H9 (cell line): ENCODE data around the gene KANK2. TPM values are rescaled to one million over a fixed set of nuclear protein-coding genes. Genes with fewer than 3 reads are reported as not detected.
A peak's percentile ranks its signal among the peaks of the same experiment; 100 is the strongest.
"Not testable (repeated sequence)": the region's sequence is repeated elsewhere in the genome, so short reads cannot be mapped to it uniquely, and the experiment has no call there.

Experiments
- DNase-seq: peaks from one replicate; pipeline ENCODE4 v3.0.0-alpha.2; 2017
- H2AFZ ChIP-seq: one replicate; pipeline ENCODE4 v1.6.1; 2013; ENCODE audit warnings: mild to moderate bottlenecking, low read length, control low read depth, moderate library complexity
- H2AK5ac ChIP-seq: 2 replicates; pipeline ENCODE4 v1.6.1; 2013; ENCODE audit warnings: low read length, control low read depth, mixed read lengths; ENCODE audit not compliant: insufficient read length
- H2BK120ac ChIP-seq: one replicate; pipeline ENCODE4 v1.6.1; 2013; ENCODE audit warnings: low read depth, mild to moderate bottlenecking, low read length, control low read depth, inconsistent platforms; ENCODE audit not compliant: poor library complexity, severe bottlenecking
- H2BK12ac ChIP-seq: 2 replicates; pipeline ENCODE4 v1.6.1; 2013; ENCODE audit warnings: low read length, control low read depth, mixed read lengths, low read depth; ENCODE audit not compliant: insufficient read length
- H2BK15ac ChIP-seq: 2 replicates; pipeline ENCODE4 v1.6.1; 2013; ENCODE audit warnings: low read depth, low read length, control low read depth
- H2BK20ac ChIP-seq: one replicate; pipeline ENCODE4 v1.6.1; 2013; ENCODE audit warnings: low read depth, mild to moderate bottlenecking, low read length, control low read depth, inconsistent platforms; ENCODE audit not compliant: poor library complexity, severe bottlenecking
- H2BK5ac ChIP-seq: 2 replicates; pipeline ENCODE4 v1.6.1; 2013; ENCODE audit warnings: low read length, control low read depth, mixed read lengths; ENCODE audit not compliant: insufficient read length
- H3K14ac ChIP-seq: 2 replicates; pipeline ENCODE4 v1.6.1; 2013; ENCODE audit warnings: low read length, control low read depth; ENCODE audit not compliant: insufficient read depth
- H3K18ac ChIP-seq: 2 replicates; pipeline ENCODE4 v1.6.1; 2013; ENCODE audit warnings: low read depth, mild to moderate bottlenecking, mixed read lengths, low read length, control low read depth; ENCODE audit not compliant: insufficient read length
- H3K23ac ChIP-seq: 2 replicates; pipeline ENCODE4 v1.6.1; 2013; ENCODE audit warnings: low read length, control low read depth, mixed read lengths, low read depth; ENCODE audit not compliant: insufficient read length
- H3K23me2 ChIP-seq: 2 replicates; pipeline ENCODE4 v1.6.1; 2013; ENCODE audit warnings: low read depth, mild to moderate bottlenecking, mixed read lengths, low read length, control low read depth; ENCODE audit not compliant: insufficient read length, poor library complexity, severe bottlenecking
- H3K27ac ChIP-seq: 2 replicates; pipeline ENCODE4 v1.5.1; 2013; ENCODE audit warnings: low read length, control low read depth, mixed read lengths, low read depth; ENCODE audit not compliant: insufficient read length
- H3K27me3 ChIP-seq: 2 replicates; pipeline ENCODE4 v1.6.1; 2013; ENCODE audit warnings: low read length, control low read depth, inconsistent platforms; ENCODE audit not compliant: insufficient read depth
- H3K4ac ChIP-seq: 2 replicates; pipeline ENCODE4 v1.6.1; 2013; ENCODE audit warnings: low read depth, mild to moderate bottlenecking, control low read depth, inconsistent platforms, low read length, moderate library complexity
- H3K4me1 ChIP-seq: 2 replicates; pipeline ENCODE4 v1.6.1; 2013; ENCODE audit warnings: low read length, control low read depth, inconsistent platforms; ENCODE audit not compliant: insufficient read depth
- H3K4me2 ChIP-seq: 2 replicates; pipeline ENCODE4 v1.6.1; 2013; ENCODE audit warnings: low read length, control low read depth, mixed read lengths; ENCODE audit not compliant: insufficient read length, insufficient read depth
- H3K56ac ChIP-seq: 2 replicates; pipeline ENCODE4 v1.6.1; 2013; ENCODE audit warnings: low read depth, mild to moderate bottlenecking, mixed read lengths, low read length, control low read depth; ENCODE audit not compliant: insufficient read length
- H3K79me1 ChIP-seq: 2 replicates; pipeline ENCODE4 v1.6.1; 2013; ENCODE audit warnings: low read depth, mild to moderate bottlenecking, moderate library complexity, low read length, control low read depth, inconsistent platforms; ENCODE audit not compliant: insufficient read depth, poor library complexity, severe bottlenecking
- H3K79me2 ChIP-seq: 2 replicates; pipeline ENCODE4 v1.6.1; 2013; ENCODE audit warnings: low read length, control low read depth, inconsistent platforms; ENCODE audit not compliant: insufficient read depth
- H3K9ac ChIP-seq: 2 replicates; pipeline ENCODE4 v1.6.1; 2013; ENCODE audit warnings: low read length, control low read depth, mixed read lengths; ENCODE audit not compliant: insufficient read length; ENCODE audit errors: extremely low read depth
- H3K9me3 ChIP-seq: one replicate; pipeline ENCODE4 v1.6.1; 2013; ENCODE audit warnings: low read depth, low read length, inconsistent platforms; ENCODE audit not compliant: control insufficient read depth
- H3T11ph ChIP-seq: one replicate; pipeline ENCODE4 v1.6.1; 2013; ENCODE audit warnings: mild to moderate bottlenecking, low read length, control low read depth, inconsistent platforms
- H4K20me1 ChIP-seq: one replicate; pipeline ENCODE4 v1.6.1; 2013; ENCODE audit not compliant: control insufficient read depth, insufficient read length, insufficient read depth
- H4K5ac ChIP-seq: 2 replicates; pipeline ENCODE4 v1.6.1; 2013; ENCODE audit warnings: low read depth, mild to moderate bottlenecking, mixed read lengths, low read length, control low read depth; ENCODE audit not compliant: insufficient read length
- H4K8ac ChIP-seq: replicated peaks from 2 replicates; pipeline ENCODE4 v1.6.1; 2013; ENCODE audit warnings: low read length, control low read depth, mixed read lengths, low read depth; ENCODE audit not compliant: insufficient read length
- H4K91ac ChIP-seq: 2 replicates; pipeline ENCODE4 v1.6.1; 2013; ENCODE audit warnings: low read depth, mild to moderate bottlenecking, moderate library complexity, mixed read lengths, low read length, control low read depth; ENCODE audit not compliant: insufficient read length
- H3K27ac Mint-ChIP-seq, 3 experiments: 2 replicates in 2 of 3; 3 replicates in 1 of 3; pipeline ENCODE4 v1.8.0; 2020 to 2021; ENCODE audit warnings: mixed read lengths in 3 of 3, mild to moderate bottlenecking in 1 of 3, moderate library complexity in 1 of 3
- H3K27me3 Mint-ChIP-seq: 2 replicates; pipeline ENCODE4 v1.8.0; 2021; ENCODE audit warnings: low read depth, mild to moderate bottlenecking, moderate library complexity, mixed read lengths
- H3K36me3 Mint-ChIP-seq, 3 experiments: 2 replicates in 2 of 3; 3 replicates in 1 of 3; pipeline ENCODE4 v1.8.0; 2020 to 2021; ENCODE audit warnings: low read depth in 3 of 3, mixed read lengths in 3 of 3; ENCODE audit not compliant: insufficient read depth in 1 of 3
- H3K4me1 Mint-ChIP-seq, 2 experiments: 2 replicates each; pipeline ENCODE4 v1.8.0; 2020; ENCODE audit warnings: mixed read lengths in 2 of 2
- H3K4me3 Mint-ChIP-seq, 2 experiments: 2 replicates in 1 of 2; 3 replicates in 1 of 2; pipeline ENCODE4 v1.8.0; 2020 to 2021; ENCODE audit warnings: mild to moderate bottlenecking in 2 of 2, mixed read lengths in 2 of 2, moderate library complexity in 1 of 2
- H3K9me3 Mint-ChIP-seq, 2 experiments: 2 replicates in 1 of 2; 3 replicates in 1 of 2; pipeline ENCODE4 v1.8.0; 2020; ENCODE audit warnings: mild to moderate bottlenecking in 2 of 2, mixed read lengths in 2 of 2, moderate library complexity in 1 of 2
- CTCF ChIP-seq: fragments of 200-600 bp; sonication (generic); conservative IDR thresholded peaks from 3 replicates; pipeline ENCODE4 v1.8.0; 2021; ENCODE audit warnings: antibody characterized with exemption, mild to moderate bottlenecking
- WGBS: extraction: QIAGEN DNeasy Blood & Tissue Kit; methylation state at CpG from one replicate; pipeline ENCODE4 v1.1.7; 2013; ENCODE audit warnings: missing lambda C conversion rate, low lambda C conversion rate, mixed read lengths; ENCODE audit not compliant: insufficient read length; ENCODE audit errors: extremely low coverage; 5-methylcytosine and 5-hydroxymethylcytosine counted together
- total RNA-seq: library from RNA; stranded (reverse); gene quantifications from 2 replicates; pipeline ENCODE4 v1.2.1, GENCODE V29; 2021

KANK2 gene
- total RNA-seq, 1 experiment from 2014 or later = 42.0 TPM

- Histone ChIP-seq H3T11ph (no peak overlapping the region), H2BK15ac (no peak overlapping the region), H4K91ac (no peak overlapping the region), H3K23me2 (no peaks in the 10 kb centered on the region), H3K4me2 (no peak overlapping the region), H4K5ac (no peak overlapping the region), H3K18ac (no peak overlapping the region), H3K27ac (no peak overlapping the region), H3K9me3 (no peaks in the 10 kb centered on the region), H3K27me3 (no peaks in the 10 kb centered on the region), H3K56ac (no peak overlapping the region), H3K14ac (no peak overlapping the region), H2BK5ac (no peak overlapping the region), H3K79me2 (no peaks in the 10 kb centered on the region), H4K8ac (no peak overlapping the region), H3K79me1 (no peaks in the 10 kb centered on the region), H3K4ac (no peak overlapping the region), H3K23ac (no peak overlapping the region), H2AK5ac (no peak overlapping the region), H2BK12ac (no peak overlapping the region), H2AFZ (no peak overlapping the region), H3K9ac (no peak overlapping the region), H3K4me1 (no peaks in the 10 kb centered on the region; the same call in 1 of the 2 replicates), H4K20me1 (no peaks in the 10 kb centered on the region), H2BK20ac (no peak overlapping the region), H2BK120ac (no peak overlapping the region)
- no peak for TF ChIP-seq CTCF
- no peaks in the 10 kb centered on the region; the same call in 1 of the 2 replicates for H3K27me3 Mint-ChIP-seq
- 0 out of 4 replicates have a peak, but pooled peaks cover 0 to 3% of the 10 kb centered on the region in 2 experiments for H3K4me1 Mint-ChIP-seq
- DNase-seq = no peak
- WGBS = no CpG with 5 or more reads among the region's 4 CpGs
- H3K9me3 Mint-ChIP-seq = no peaks in the 10 kb centered on the region
- no peak overlapping the region for H3K4me3 Mint-ChIP-seq
- peaks cover 12 to 41% (median 25%) of the 10 kb centered on the region in 3 experiments for H3K36me3 Mint-ChIP-seq
- H3K27ac Mint-ChIP-seq = peak overlapping the region in 1 of 3 experiments; percentile 13; a peak in 1 of 7 replicates
Measured at GRCh38 chr19:11181488-11181887, 15.9 kb downstream of the KANK2 start.

GRCh38 chr19:11180975-11181374 lies 16.4 kb downstream of the KANK2 start:
- not testable (repeated sequence) for H3K27ac Mint-ChIP-seq, H3K23ac ChIP-seq, H3K4me3 Mint-ChIP-seq, H2BK15ac ChIP-seq, H2AK5ac ChIP-seq, H3T11ph ChIP-seq, H3K4me1 ChIP-seq, H2BK20ac ChIP-seq, H3K9me3 Mint-ChIP-seq, H2BK120ac ChIP-seq, DNase-seq, H3K27me3 ChIP-seq, H3K9ac ChIP-seq, H3K18ac ChIP-seq, H2BK5ac ChIP-seq, H3K79me1 ChIP-seq, H3K27ac ChIP-seq, H3K9me3 ChIP-seq, H3K4ac ChIP-seq, H3K56ac ChIP-seq, H3K4me2 ChIP-seq, H4K5ac ChIP-seq, H3K23me2 ChIP-seq, H3K14ac ChIP-seq, H4K8ac ChIP-seq, H2AFZ ChIP-seq, H3K79me2 ChIP-seq, H3K27me3 Mint-ChIP-seq, H3K4me1 Mint-ChIP-seq, H4K91ac ChIP-seq, H2BK12ac ChIP-seq, H4K20me1 ChIP-seq
- WGBS = no CpG with 5 or more reads among the region's 8 CpGs
- peaks cover 15 to 42% (median 25%) of the 10 kb centered on the region in 3 experiments; a peak in 6 of 7 replicates for H3K36me3 Mint-ChIP-seq
